K562 (cell line): ENCODE results near the gene UQCRC1. TPM values are rescaled to one million over a fixed set of nuclear protein-coding genes. Genes with fewer than 3 reads are reported as not detected.

Experiments used
- ELF2 ChIP-seq: fragments of 250-450 bp; sonication (Bioruptor Pico); IDR thresholded peaks from 2 replicates; pipeline ENCODE4 v1.5.0; 2021; ENCODE audit warnings: mild to moderate bottlenecking
- MCM5 ChIP-seq: fragments of 450-650 bp; IDR thresholded peaks from 2 replicates; pipeline ENCODE4 v1.6.1; 2016; ENCODE audit warnings: low read depth
- MED1 ChIP-seq: sonication (generic); formaldehyde crosslinking; IDR thresholded peaks from 2 replicates; pipeline ENCODE4 v1.8.1; 2023; ENCODE audit warnings: missing genetic modification reagents, borderline replicate concordance
- MTA3 ChIP-seq: fragments of 450-650 bp; formaldehyde crosslinking; IDR thresholded peaks from 2 replicates; pipeline ENCODE4 v1.6.1; 2017; ENCODE audit warnings: mild to moderate bottlenecking, borderline replicate concordance
- SAFB ChIP-seq: fragments of 200-400 bp; formaldehyde crosslinking; IDR thresholded peaks from 2 replicates; pipeline ENCODE4 v1.6.1; 2017; ENCODE audit warnings: low read depth, low read length, borderline replicate concordance
- ZNF124 ChIP-seq: sonication (generic); formaldehyde crosslinking; IDR thresholded peaks from 2 replicates; pipeline ENCODE4 v1.8.1; 2022; ENCODE audit warnings: missing genetic modification reagents
- ZNF274 ChIP-seq: IDR thresholded peaks from 2 replicates; pipeline ENCODE4 v1.6.1; 2011; ENCODE audit warnings: low read depth, mild to moderate bottlenecking, low read length, moderate library complexity, borderline replicate concordance
- ZNF41 ChIP-seq: fragments of 250-450 bp; sonication (Bioruptor Pico); conservative IDR thresholded peaks from 2 replicates; pipeline ENCODE4 v1.4.0; 2020; ENCODE audit warnings: mild to moderate bottlenecking
- ZNF717 ChIP-seq: fragments of 250-450 bp; sonication (Bioruptor Pico); IDR thresholded peaks from 2 replicates; pipeline ENCODE4 v1.5.0; 2021
- ZZZ3 ChIP-seq: fragments of 450-650 bp; IDR thresholded peaks from 2 replicates; pipeline ENCODE4 v1.6.1; 2016; ENCODE audit warnings: antibody characterized with exemption, mild to moderate bottlenecking, moderate library complexity
- polyA plus RNA-seq, 8 experiments: library from polyadenylated mRNA; depleted of rRNA in 4 of 8; stranded (reverse) in 5 of 8; unstranded in 3 of 8; fragments of >200 nt; fragmentation: Nextera tagmentation in 2 of 8; fragmentation: Illumina TruSeq in 1 of 8; extraction: Ambion mirVana in 2 of 8; extraction: Trizol in 1 of 8; gene quantifications; 2 replicates each; pipeline versions ENCODE4 v1.2.1 to v1.2.3, GENCODE V29; 2011 to 2014; ENCODE audit warnings: inconsistent platforms in 1 of 8, missing spikeins in 1 of 8
- total RNA-seq, 7 experiments: library from RNA; depleted of rRNA in 6 of 7; stranded (reverse); fragments of >200 nt in 6 of 7; fragmentation: Illumina TruSeq in 2 of 7; extraction: Trizol in 2 of 7; gene quantifications; 2 replicates each; pipeline versions ENCODE4 v1.2.1 to v1.2.3, GENCODE V29; 2011 to 2021; ENCODE audit warnings: low replicate concordance in 1 of 7
- TF ChIP-seq, protein P1 (sequence below): sonication (generic); formaldehyde crosslinking; IDR thresholded peaks from 2 replicates; pipeline ENCODE4 v1.8.0; 2023; ENCODE audit warnings: missing genetic modification reagents, mild to moderate bottlenecking, borderline replicate concordance
- TF ChIP-seq, protein P2 (sequence below): fragments of 450-650 bp; formaldehyde crosslinking; IDR thresholded peaks from 2 replicates; pipeline ENCODE4 v1.4.0; 2022; ENCODE audit warnings: mild to moderate bottlenecking, moderate library complexity
- TF ChIP-seq, protein P3 (sequence below): fragments of 150-350 bp; conservative IDR thresholded peaks from 2 replicates; pipeline ENCODE4 v1.6.1; 2014; ENCODE audit warnings: low read length
- TF ChIP-seq, protein P4 (sequence below), 3 experiments: fragments of 200-800 bp in 1 of 3; sonication (Bioruptor generic) in 1 of 3; sonication (generic) in 1 of 3; formaldehyde crosslinking in 1 of 3; IDR thresholded peaks; 2 replicates each; pipeline versions ENCODE4 v1.6.1 to v1.8.0; 2016 to 2022; ENCODE audit warnings: mild to moderate bottlenecking in 2 of 3, missing compliant biosample characterization in 2 of 3, missing genetic modification characterization in 2 of 3, missing genetic modification reagents in 1 of 3
- TF ChIP-seq, protein P5 (sequence below): IDR thresholded peaks from 2 replicates; pipeline ENCODE4 v1.6.1; 2011; ENCODE audit not compliant: insufficient read length; ENCODE audit errors: extremely low read depth

Gene UQCRC1
- total and polyA plus RNA-seq, 9 of the 15 experiments (the other 6 are each of a cell fraction or from before 2014, with no cell fraction given), result 125 to 424 (median 268) TPM

DNA sequence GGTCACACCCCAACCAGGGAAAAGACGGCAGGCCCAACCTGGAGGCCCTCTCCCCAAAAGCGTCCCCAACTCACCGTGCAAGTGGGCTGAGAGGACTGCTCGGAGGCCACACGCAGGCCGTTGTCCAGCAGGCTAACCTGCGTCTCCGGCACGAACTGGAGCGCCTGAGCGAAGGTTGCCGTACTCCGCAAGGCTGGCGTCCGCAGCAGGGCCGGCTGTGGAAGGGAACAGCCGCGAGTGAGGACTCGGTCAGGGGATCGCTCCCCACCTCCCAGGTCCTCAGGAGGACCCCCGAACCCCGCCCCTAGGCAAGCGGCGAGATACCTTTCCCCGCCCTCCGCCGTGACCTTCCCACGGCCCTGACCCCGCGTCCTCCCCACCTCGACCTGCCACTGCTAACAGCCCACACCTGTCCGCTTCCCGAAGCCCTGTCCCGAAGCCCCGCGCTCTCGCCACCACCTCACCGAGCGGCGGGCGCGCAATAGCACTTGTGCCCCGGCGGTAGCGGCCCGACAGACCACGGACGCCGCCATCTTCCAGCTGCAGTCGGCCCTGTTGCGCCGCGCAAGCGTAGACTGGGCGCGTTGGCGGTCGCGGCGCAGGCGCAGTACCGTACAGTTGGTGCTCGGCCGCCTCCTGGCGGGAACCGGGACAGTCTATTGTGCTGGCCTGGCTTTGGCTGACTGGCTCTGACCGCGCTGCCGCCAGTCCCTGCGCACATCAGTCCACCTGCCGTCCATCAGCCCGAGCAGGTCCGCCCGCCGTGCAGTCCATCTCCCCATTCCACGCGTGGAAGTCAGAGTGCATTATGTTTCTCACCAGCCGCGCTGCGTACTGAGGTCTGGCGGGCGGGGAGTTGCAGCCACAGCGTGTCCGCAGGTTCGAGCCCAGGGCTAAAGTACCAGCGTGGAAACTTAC lies at the start of gene UQCRC1 (continued):
- TF ChIP-seq, protein P1, sequence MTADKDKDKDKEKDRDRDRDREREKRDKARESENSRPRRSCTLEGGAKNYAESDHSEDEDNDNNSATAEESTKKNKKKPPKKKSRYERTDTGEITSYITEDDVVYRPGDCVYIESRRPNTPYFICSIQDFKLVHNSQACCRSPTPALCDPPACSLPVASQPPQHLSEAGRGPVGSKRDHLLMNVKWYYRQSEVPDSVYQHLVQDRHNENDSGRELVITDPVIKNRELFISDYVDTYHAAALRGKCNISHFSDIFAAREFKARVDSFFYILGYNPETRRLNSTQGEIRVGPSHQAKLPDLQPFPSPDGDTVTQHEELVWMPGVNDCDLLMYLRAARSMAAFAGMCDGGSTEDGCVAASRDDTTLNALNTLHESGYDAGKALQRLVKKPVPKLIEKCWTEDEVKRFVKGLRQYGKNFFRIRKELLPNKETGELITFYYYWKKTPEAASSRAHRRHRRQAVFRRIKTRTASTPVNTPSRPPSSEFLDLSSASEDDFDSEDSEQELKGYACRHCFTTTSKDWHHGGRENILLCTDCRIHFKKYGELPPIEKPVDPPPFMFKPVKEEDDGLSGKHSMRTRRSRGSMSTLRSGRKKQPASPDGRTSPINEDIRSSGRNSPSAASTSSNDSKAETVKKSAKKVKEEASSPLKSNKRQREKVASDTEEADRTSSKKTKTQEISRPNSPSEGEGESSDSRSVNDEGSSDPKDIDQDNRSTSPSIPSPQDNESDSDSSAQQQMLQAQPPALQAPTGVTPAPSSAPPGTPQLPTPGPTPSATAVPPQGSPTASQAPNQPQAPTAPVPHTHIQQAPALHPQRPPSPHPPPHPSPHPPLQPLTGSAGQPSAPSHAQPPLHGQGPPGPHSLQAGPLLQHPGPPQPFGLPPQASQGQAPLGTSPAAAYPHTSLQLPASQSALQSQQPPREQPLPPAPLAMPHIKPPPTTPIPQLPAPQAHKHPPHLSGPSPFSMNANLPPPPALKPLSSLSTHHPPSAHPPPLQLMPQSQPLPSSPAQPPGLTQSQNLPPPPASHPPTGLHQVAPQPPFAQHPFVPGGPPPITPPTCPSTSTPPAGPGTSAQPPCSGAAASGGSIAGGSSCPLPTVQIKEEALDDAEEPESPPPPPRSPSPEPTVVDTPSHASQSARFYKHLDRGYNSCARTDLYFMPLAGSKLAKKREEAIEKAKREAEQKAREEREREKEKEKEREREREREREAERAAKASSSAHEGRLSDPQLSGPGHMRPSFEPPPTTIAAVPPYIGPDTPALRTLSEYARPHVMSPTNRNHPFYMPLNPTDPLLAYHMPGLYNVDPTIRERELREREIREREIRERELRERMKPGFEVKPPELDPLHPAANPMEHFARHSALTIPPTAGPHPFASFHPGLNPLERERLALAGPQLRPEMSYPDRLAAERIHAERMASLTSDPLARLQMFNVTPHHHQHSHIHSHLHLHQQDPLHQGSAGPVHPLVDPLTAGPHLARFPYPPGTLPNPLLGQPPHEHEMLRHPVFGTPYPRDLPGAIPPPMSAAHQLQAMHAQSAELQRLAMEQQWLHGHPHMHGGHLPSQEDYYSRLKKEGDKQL, result no peak; the same call in 1 of the 2 replicates
- no peak for TF ChIP-seq ZNF124 (CRISPR knock-in tag)
- TF ChIP-seq, protein P2, sequence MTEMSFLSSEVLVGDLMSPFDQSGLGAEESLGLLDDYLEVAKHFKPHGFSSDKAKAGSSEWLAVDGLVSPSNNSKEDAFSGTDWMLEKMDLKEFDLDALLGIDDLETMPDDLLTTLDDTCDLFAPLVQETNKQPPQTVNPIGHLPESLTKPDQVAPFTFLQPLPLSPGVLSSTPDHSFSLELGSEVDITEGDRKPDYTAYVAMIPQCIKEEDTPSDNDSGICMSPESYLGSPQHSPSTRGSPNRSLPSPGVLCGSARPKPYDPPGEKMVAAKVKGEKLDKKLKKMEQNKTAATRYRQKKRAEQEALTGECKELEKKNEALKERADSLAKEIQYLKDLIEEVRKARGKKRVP (CRISPR knock-in tag), result no peak
- TF ChIP-seq ZNF274, result no peak
- TF ChIP-seq MCM5, result no peak
- no peak for TF ChIP-seq SAFB
- no peak for TF ChIP-seq ZZZ3
- TF ChIP-seq, protein P3, sequence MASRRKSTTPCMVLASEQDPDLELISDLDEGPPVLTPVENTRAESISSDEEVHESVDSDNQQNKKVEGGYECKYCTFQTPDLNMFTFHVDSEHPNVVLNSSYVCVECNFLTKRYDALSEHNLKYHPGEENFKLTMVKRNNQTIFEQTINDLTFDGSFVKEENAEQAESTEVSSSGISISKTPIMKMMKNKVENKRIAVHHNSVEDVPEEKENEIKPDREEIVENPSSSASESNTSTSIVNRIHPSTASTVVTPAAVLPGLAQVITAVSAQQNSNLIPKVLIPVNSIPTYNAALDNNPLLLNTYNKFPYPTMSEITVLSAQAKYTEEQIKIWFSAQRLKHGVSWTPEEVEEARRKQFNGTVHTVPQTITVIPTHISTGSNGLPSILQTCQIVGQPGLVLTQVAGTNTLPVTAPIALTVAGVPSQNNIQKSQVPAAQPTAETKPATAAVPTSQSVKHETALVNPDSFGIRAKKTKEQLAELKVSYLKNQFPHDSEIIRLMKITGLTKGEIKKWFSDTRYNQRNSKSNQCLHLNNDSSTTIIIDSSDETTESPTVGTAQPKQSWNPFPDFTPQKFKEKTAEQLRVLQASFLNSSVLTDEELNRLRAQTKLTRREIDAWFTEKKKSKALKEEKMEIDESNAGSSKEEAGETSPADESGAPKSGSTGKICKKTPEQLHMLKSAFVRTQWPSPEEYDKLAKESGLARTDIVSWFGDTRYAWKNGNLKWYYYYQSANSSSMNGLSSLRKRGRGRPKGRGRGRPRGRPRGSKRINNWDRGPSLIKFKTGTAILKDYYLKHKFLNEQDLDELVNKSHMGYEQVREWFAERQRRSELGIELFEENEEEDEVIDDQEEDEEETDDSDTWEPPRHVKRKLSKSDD, result no peak
- no peak for TF ChIP-seq ELF2 (CRISPR knock-in tag)
- TF ChIP-seq ZNF41, result no peak
- no peak for TF ChIP-seq ZNF717 (CRISPR knock-in tag)
- TF ChIP-seq MED1 (CRISPR knock-in tag), result no peak
- TF ChIP-seq, protein P4, sequence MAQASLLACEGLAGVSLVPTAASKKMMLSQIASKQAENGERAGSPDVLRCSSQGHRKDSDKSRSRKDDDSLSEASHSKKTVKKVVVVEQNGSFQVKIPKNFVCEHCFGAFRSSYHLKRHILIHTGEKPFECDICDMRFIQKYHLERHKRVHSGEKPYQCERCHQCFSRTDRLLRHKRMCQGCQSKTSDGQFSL (CRISPR knock-in tag; IDR thresholded peaks at IDR 0.05), result no peak
- TF ChIP-seq, protein P4 (tag; IDR thresholded peaks at IDR 0.05), result no peak
- TF ChIP-seq MTA3, result peak; percentile 57; the same call in 1 of the 2 replicates
- TF ChIP-seq, protein P5, sequence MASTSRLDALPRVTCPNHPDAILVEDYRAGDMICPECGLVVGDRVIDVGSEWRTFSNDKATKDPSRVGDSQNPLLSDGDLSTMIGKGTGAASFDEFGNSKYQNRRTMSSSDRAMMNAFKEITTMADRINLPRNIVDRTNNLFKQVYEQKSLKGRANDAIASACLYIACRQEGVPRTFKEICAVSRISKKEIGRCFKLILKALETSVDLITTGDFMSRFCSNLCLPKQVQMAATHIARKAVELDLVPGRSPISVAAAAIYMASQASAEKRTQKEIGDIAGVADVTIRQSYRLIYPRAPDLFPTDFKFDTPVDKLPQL, result no peak
